Neural crest cell (in vitro differentiated cells): Measurements from ENCODE around the gene PTPRE. TPM values are rescaled to one million over a fixed set of nuclear protein-coding genes. Genes with fewer than 3 reads are reported as not detected.
A peak's percentile ranks its signal among the peaks of the same experiment; 100 is the strongest.

Experiments
- DNase-seq: peaks from one replicate; pipeline ENCODE4 v3.0.0; 2021; ENCODE audit warnings: low read depth, mixed read lengths, low spot score
- H3K27ac Mint-ChIP-seq: one replicate; pipeline ENCODE4 v1.8.0; 2021; ENCODE audit warnings: mild to moderate bottlenecking, mixed read lengths; ENCODE audit not compliant: unreplicated experiment
- H3K27me3 Mint-ChIP-seq: 2 replicates; pipeline ENCODE4 v1.8.0; 2021; ENCODE audit warnings: low read depth, mild to moderate bottlenecking, mixed read lengths
- H3K36me3 Mint-ChIP-seq: 2 replicates; pipeline ENCODE4 v1.8.0; 2021; ENCODE audit warnings: low read depth, mild to moderate bottlenecking, mixed read lengths
- H3K4me1 Mint-ChIP-seq: 2 replicates; pipeline ENCODE4 v1.8.0; 2021; ENCODE audit warnings: mixed read lengths
- H3K4me3 Mint-ChIP-seq: one replicate; pipeline ENCODE4 v1.8.0; 2021; ENCODE audit warnings: mild to moderate bottlenecking, mixed read lengths
- H3K9me3 Mint-ChIP-seq: 2 replicates; pipeline ENCODE4 v1.8.0; 2021; ENCODE audit warnings: mixed read lengths
- CTCF ChIP-seq: fragments of 200-600 bp; sonication (generic); conservative IDR thresholded peaks from 2 replicates; pipeline ENCODE4 v1.5.0; 2021; ENCODE audit warnings: antibody characterized with exemption, mild to moderate bottlenecking
- total RNA-seq: library from RNA; stranded (reverse); gene quantifications from 2 replicates; pipeline ENCODE4 v1.2.1, GENCODE V29; 2021

Gene PTPRE
- total RNA-seq, 1 donor from 2014 or later: 2.3 TPM

- Mint-ChIP-seq H3K27me3 (no peaks in the 10 kb centered on the region), H3K36me3 (peaks cover 7% of the 10 kb centered on the region), H3K27ac (no peak overlapping the region), H3K4me1 (peaks cover 3% of the 10 kb centered on the region), H3K4me3 (no peak overlapping the region), H3K9me3 (peaks cover 13% of the 10 kb centered on the region)
- no peak for TF ChIP-seq CTCF
- no peak for DNase-seq
Measured at GRCh38 chr10:127867805-127868204, 39.1 kb upstream of the PTPRE start.

- no peak for TF ChIP-seq CTCF
- H3K27me3 Mint-ChIP-seq: no peaks in the 10 kb centered on the region
- H3K4me1 Mint-ChIP-seq: peaks cover 4% of the 10 kb centered on the region
- DNase-seq: no peak
- H3K4me3 Mint-ChIP-seq: no peak overlapping the region
- peaks cover 2% of the 10 kb centered on the region for H3K36me3 Mint-ChIP-seq
- H3K9me3 Mint-ChIP-seq: peaks cover 8% of the 10 kb centered on the region
- no peak overlapping the region for H3K27ac Mint-ChIP-seq
Measured at GRCh38 chr10:127869329-127869728, 37.6 kb upstream of the PTPRE start.

- H3K27ac Mint-ChIP-seq: no peak overlapping the region
- DNase-seq: no peak
- no peak overlapping the region for H3K4me3 Mint-ChIP-seq
- peaks cover 4% of the 10 kb centered on the region for H3K9me3 Mint-ChIP-seq
- peaks cover 2% of the 10 kb centered on the region for H3K36me3 Mint-ChIP-seq
- no peak for TF ChIP-seq CTCF
- peaks cover 16% of the 10 kb centered on the region for H3K4me1 Mint-ChIP-seq
- H3K27me3 Mint-ChIP-seq: no peaks in the 10 kb centered on the region
Measured at GRCh38 chr10:127871631-127872010, 35.3 kb upstream of the PTPRE start.

GRCh38 chr10:127872011-127872761 is 34.7 kb upstream of the PTPRE start:
- peaks cover 21% of the 10 kb centered on the region for H3K4me1 Mint-ChIP-seq
- H3K27me3 Mint-ChIP-seq: no peaks in the 10 kb centered on the region
- no peak overlapping the region for H3K27ac Mint-ChIP-seq
- peaks cover 4% of the 10 kb centered on the region for H3K9me3 Mint-ChIP-seq
- H3K36me3 Mint-ChIP-seq: peaks cover 2% of the 10 kb centered on the region
- no peak overlapping the region for H3K4me3 Mint-ChIP-seq
- no peak for DNase-seq
- TF ChIP-seq CTCF: no peak

GRCh38 chr10:127872871-127873600 is 33.9 kb upstream of the PTPRE start:
- Mint-ChIP-seq H3K27me3 (no peaks in the 10 kb centered on the region), H3K36me3 (peaks cover 2% of the 10 kb centered on the region), H3K27ac (peak overlapping the region; percentile 87), H3K4me3 (no peak overlapping the region), H3K9me3 (peaks cover 4% of the 10 kb centered on the region), H3K4me1 (peaks cover 29% of the 10 kb centered on the region)
- no peak for DNase-seq
- TF ChIP-seq CTCF: peak; percentile 44
